A673 (cell line): ENCODE results near the gene ZNF784. TPM values are rescaled to one million over a fixed set of nuclear protein-coding genes. Genes with fewer than 3 reads are reported as not detected.
A peak's percentile ranks its signal among the peaks of the same experiment; 100 is the strongest.

Experiments used
- BruUV-seq: library from RNA; stranded (reverse); fragments of 400-500 nt; replicated peaks from 2 replicates; lab custom pipeline; 2021; lab: Mats Ljungman, UMichigan
- CTCF ChIA-PET: fragments of 300-600 bp; sonication (Branson Sonifier 250); formaldehyde crosslinking; loops from one replicate; lab custom pipeline; 2022; ENCODE audit warnings: antibody characterized with exemption; lab: Charles Lee
- POLR2A ChIA-PET: fragments of 300-600 bp; sonication (Branson Sonifier 250); formaldehyde crosslinking; loops from one replicate; lab custom pipeline; 2022; ENCODE audit warnings: antibody characterized with exemption; ENCODE audit not compliant: low non-redundant PET; lab: Charles Lee
- DNase-seq: peaks from one replicate; pipeline ENCODE4 v3.0.0-alpha.2; 2015; ENCODE audit warnings: low spot score
- H3K27ac ChIP-seq: fragments of 200-600 bp; sonication (generic); 2 replicates; pipeline ENCODE4 v1.5.1; 2016; ENCODE audit warnings: mixed run types, low read depth, mild to moderate bottlenecking, mixed read lengths, antibody characterized with exemption, low read length; ENCODE audit not compliant: poor library complexity, severe bottlenecking
- H3K27me3 ChIP-seq: fragments of 200-600 bp; sonication (generic); replicated peaks from 2 replicates; pipeline ENCODE4 v1.6.1; 2017; ENCODE audit warnings: mixed run types, low read depth, mild to moderate bottlenecking, mixed read lengths, antibody characterized with exemption, low read length; ENCODE audit not compliant: insufficient read depth, poor library complexity
- H3K36me3 ChIP-seq: fragments of 200-600 bp; sonication (generic); 2 replicates; pipeline ENCODE4 v1.6.1; 2016; ENCODE audit warnings: mixed run types, mild to moderate bottlenecking, mixed read lengths, antibody characterized with exemption, low read length; ENCODE audit not compliant: insufficient read depth, poor library complexity, severe bottlenecking
- H3K4me1 ChIP-seq: fragments of 200-600 bp; sonication (generic); 2 replicates; pipeline ENCODE4 v1.6.1; 2017; ENCODE audit warnings: mixed run types, mild to moderate bottlenecking, mixed read lengths, antibody characterized with exemption, low read length; ENCODE audit not compliant: insufficient read depth, poor library complexity, severe bottlenecking
- H3K4me3 ChIP-seq: fragments of 200-600 bp; sonication (generic); 2 replicates; pipeline ENCODE4 v1.5.1; 2016; ENCODE audit warnings: low read depth, mixed run types, mild to moderate bottlenecking, mixed read lengths, low read length; ENCODE audit not compliant: poor library complexity, severe bottlenecking
- H3K9me3 ChIP-seq: fragments of 200-600 bp; sonication (generic); 2 replicates; pipeline ENCODE4 v1.6.1; 2016; ENCODE audit warnings: mixed run types, low read depth, mild to moderate bottlenecking, mixed read lengths, antibody characterized with exemption, low read length; ENCODE audit not compliant: poor library complexity, severe bottlenecking
- EZH2 ChIP-seq: fragments of 200-600 bp; sonication (generic); IDR thresholded peaks from 2 replicates; pipeline ENCODE4 v1.6.1; 2017; ENCODE audit warnings: borderline replicate concordance, low read depth, mild to moderate bottlenecking, mixed read lengths, antibody characterized with exemption, low read length; ENCODE audit not compliant: poor library complexity, severe bottlenecking
- intact Hi-C: fragments of 100-400 bp; cut with micrococcal nuclease; formaldehyde crosslinking; loops from one replicate; pipeline ENCODE4 v1.10.0; 2022; ENCODE audit not compliant: unreplicated experiment
- total RNA-seq: library from RNA; stranded (reverse); gene quantifications from 2 replicates; pipeline ENCODE4 v1.2.3, GENCODE V29; 2021
- TF ChIP-seq, protein P1 (sequence below): fragments of 300-800, 200-600 bp; sonication (generic); conservative IDR thresholded peaks from 2 replicates; pipeline ENCODE4 v1.5.1; 2017; ENCODE audit warnings: low read depth, mild to moderate bottlenecking, antibody characterized with exemption, low read length, moderate library complexity, mixed read lengths

Gene ZNF784
- total RNA-seq, 1 experiment from 2014 or later = 7.1 TPM

DNA sequence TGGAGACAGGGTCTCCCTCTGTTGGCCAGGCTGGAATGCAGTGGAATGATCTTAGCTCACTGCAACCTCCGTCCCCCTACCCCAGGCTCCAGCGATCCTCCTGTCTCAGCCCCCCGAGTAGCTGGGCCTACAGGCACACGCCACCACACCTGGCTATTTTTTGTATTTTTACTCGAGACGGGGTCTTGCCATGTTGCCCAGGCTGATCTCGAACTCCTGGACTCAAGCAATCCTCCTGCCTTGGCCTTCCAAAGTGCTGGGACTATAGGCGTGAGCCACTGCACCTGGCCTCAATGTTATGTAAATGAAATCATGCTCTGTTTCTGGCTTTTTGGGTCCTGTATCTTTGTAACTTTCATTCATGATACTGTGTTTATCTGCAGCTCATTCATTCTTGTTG is 35.6 kb downstream of the ZNF784 start:
- intact Hi-C loops = no loop called here
- Histone ChIP-seq H3K9me3 (no peaks in the 10 kb centered on the region), H3K27me3 (no peaks in the 10 kb centered on the region), H3K36me3 (no peaks in the 10 kb centered on the region), H3K27ac (no peak overlapping the region), H3K4me1 (peaks cover 26% of the 10 kb centered on the region), H3K4me3 (no peak overlapping the region)
- CTCF ChIA-PET = interaction anchor here (1.9 kb wide), 1 partner anchor 11 kb away, joined by 5 read pairs; the partner anchor contains the start of gene FIZ1
- POLR2A ChIA-PET = no interaction called here
- DNase-seq = no peak
- BruUV-seq = no TSS peak
- TF ChIP-seq EZH2 = no peak
- TF ChIP-seq, protein P1, sequence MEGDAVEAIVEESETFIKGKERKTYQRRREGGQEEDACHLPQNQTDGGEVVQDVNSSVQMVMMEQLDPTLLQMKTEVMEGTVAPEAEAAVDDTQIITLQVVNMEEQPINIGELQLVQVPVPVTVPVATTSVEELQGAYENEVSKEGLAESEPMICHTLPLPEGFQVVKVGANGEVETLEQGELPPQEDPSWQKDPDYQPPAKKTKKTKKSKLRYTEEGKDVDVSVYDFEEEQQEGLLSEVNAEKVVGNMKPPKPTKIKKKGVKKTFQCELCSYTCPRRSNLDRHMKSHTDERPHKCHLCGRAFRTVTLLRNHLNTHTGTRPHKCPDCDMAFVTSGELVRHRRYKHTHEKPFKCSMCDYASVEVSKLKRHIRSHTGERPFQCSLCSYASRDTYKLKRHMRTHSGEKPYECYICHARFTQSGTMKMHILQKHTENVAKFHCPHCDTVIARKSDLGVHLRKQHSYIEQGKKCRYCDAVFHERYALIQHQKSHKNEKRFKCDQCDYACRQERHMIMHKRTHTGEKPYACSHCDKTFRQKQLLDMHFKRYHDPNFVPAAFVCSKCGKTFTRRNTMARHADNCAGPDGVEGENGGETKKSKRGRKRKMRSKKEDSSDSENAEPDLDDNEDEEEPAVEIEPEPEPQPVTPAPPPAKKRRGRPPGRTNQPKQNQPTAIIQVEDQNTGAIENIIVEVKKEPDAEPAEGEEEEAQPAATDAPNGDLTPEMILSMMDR = no peak

DNA sequence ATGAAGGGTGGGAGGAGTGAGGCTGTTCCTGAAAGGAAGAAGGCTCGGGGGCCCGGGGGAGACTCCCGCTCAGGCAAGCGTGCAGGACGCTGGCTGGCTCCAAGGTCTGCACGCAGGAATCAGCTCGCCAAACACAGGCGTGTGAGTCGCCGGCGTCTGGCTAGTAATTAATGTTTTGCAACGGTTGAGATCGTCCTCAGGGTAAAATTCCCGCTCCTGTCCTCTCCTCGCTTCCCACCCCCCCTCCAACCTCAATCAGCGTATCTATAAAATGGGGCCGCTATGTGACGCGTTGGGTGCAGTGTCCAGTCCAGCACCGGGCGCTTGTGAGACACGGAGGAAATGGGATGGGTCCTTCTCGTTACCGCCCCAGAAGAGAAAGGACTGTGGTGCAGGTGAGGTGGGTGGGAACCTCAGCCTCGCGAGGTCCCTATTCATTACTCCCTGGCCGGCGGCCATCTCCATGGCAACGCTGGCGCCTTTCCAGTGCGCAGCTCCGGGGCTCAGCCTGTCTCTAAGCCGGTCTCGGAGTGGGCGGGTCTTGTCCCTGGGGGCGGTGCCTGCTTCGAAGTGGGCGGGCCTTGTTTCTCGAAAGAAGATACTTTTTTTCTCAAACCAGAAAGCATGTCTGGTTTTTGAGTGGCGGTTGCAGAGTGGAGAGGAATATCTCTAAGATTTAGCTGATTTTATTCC is 37.2 kb downstream of the ZNF784 start:
- TF ChIP-seq, protein P1 = no peak
- TF ChIP-seq EZH2 = no peak
- H3K36me3 ChIP-seq = no peaks in the 10 kb centered on the region
- no TSS peak for BruUV-seq
- POLR2A ChIA-PET = no interaction called here
- peak overlapping the region; percentile 43 for H3K4me3 ChIP-seq
- intact Hi-C loops = no loop called here
- no peaks in the 10 kb centered on the region for H3K27me3 ChIP-seq
- peak overlapping the region; percentile 70 for H3K27ac ChIP-seq
- peaks cover 26% of the 10 kb centered on the region for H3K4me1 ChIP-seq
- CTCF ChIA-PET = interaction anchor here (0.5 to 1.9 kb wide), 2 partner anchors 12 to 45 kb away, joined by 4 to 5 read pairs; partner anchors contain the start of gene FIZ1
- peak; percentile 95 for DNase-seq
- no peaks in the 10 kb centered on the region for H3K9me3 ChIP-seq

DNA sequence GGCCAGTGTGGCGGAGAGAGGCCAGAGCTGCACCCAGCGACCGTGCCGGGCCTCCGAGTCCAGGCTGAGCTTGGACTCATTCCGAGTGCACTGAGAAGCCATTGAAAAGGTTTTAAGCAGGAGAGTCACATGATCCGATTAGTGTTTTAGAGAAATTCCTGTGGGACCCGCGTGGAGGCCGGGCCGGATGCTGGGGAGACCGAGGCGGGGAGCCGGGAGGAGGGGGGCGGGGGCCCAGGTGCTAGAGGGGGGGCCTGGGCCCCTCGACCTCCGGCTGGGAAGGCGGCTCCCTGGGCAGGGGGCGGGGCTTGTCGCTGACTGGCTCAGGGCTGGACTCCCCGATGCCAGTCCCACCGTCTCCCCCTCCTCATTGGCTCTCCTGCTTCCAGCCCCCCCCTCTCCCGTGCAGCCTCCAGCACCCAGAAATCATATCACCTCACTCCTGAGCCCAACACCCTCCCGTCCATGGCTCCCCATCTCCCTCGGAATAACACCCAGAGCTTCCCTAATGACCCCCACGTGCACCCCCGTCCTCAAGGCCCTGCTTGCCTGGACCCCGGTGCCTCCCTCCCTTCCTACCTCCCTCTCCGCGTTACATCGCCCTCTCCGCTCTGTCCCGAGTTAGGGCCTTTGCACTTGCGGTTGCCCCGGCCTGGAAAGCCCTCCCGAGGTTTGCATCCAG is 38.6 kb downstream of the ZNF784 start:
- CTCF ChIA-PET = no interaction called here

More for the DNA sequence above, 38.6 kb downstream of the ZNF784 start:
- H3K4me3 ChIP-seq = peak overlapping the region; percentile 31
- peak; percentile 93 for DNase-seq
- peaks cover 26% of the 10 kb centered on the region for H3K4me1 ChIP-seq
- H3K27ac ChIP-seq = peak overlapping the region; percentile 90
- BruUV-seq = no TSS peak
- no peaks in the 10 kb centered on the region for H3K9me3 ChIP-seq
- intact Hi-C loops = no loop called here
- H3K27me3 ChIP-seq = no peaks in the 10 kb centered on the region
- H3K36me3 ChIP-seq = no peaks in the 10 kb centered on the region
- POLR2A ChIA-PET = no interaction called here
- no peak for TF ChIP-seq EZH2
- TF ChIP-seq, protein P1 = no peak
